CD4-positive, alpha-beta T cell treated with Interferon gamma for 1 hour (primary cell): ENCODE results near the gene TYRP1.

ENCODE experiments used
- DNase-seq: peaks from one replicate; pipeline ENCODE4 v3.0.0-alpha.2; 2020

The TYRP1 gene

DNA sequence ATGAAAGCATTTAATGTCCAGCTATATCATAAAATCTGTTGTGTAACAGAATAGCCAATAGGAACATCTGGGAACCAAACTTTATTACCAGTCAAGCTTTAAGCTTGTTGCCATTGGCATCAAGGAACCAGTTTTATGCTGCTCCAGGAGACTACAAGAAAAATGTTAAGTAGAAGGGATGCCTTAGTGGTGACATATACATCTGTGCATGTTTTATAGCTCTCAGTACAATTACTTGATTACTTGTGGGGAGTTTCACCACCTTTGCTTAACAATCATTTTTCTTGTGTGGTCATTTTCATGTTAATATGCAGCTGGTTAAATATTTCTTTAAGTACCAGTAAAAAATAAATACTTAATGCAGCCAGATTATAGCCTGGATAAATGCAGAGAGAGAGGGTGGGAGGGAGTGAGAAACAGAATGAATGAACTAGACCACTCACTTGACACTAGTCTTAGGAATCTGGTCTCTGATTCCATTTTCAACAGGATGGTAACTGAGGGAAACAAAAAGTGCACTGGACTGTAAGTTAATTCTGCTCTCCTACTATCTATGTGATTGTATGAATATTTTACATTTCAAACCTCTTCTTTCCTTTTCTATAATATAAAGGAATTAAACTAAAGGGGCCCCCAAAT is 45.9 kb downstream of the TYRP1 start:
- no peak for DNase-seq

DNA sequence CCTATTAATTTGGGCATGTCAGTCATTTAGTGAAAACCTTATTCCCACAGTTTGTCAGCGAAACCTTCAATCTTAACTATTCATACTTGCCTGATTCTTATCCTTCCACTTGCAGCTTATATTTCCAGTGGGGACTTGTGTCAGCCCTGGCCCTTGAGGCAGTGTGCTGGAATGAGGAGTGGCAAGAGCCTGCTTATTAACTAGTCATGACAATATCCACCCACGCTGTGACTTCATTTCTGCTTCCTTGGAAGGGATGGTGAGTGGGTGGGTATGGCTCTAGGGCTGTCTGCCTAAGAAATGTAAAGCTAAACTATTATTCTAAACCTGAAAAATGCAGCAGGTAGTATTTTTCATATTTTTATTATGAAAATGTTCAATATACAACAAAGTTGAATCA is 47.7 kb downstream of the TYRP1 start:
- no peak for DNase-seq

DNA sequence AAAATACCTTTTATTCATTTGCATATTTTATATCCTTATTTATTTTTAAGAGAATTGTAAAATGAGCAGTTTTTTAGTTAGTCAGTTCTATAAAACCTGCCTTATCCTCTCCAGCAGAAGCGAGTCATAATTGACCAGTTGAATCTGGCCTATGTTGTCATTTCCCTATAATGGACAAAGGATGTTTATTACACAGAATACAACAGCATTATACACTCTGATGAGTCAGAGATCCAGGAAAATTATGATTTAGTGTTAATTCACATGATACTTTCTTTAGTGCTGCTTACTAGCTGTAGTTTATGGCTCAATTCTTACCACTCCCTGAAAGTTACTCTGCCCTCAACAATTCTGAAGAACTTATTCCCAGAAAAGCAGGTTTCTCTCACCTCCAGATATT is 54.8 kb downstream of the TYRP1 start:
- no peak for DNase-seq

DNA sequence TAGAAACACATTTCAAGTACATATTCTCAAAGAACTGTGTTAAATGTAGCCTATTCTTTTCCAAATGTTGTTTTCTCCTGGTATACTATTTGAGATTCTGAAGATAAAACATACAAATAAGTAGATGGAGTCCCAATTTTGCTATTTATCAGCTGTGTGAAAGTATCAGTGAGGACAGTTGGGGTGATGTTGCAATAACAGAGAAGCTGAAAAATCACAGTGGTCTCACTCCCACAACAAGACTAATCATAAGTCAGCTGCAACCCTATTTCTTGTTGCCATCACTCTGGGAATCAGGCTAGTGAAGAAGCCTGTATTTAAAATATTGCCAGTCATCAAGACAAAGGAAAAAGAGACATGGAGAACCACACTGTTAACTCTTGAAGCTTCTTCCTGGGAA is 55.8 kb downstream of the TYRP1 start:
- DNase-seq, result no peak

DNA sequence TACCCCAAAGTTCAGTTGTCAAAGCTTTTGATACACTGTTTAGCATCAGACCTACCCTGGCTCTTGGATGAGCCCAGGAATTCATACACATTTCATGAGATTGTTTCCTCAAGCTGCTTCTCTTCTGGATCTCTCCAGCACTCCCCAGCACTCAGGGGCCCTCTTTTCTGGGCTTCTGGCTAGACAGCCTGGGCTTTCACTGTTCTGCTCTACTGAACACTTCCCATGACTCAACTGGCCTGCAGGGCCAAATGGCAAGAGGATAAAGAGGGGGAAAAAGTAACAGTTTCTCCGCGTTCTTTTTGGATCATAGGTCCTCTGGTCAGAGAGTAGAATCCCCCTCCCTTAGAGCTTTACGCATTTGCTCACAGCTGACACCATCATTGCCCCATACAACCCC is 60.7 kb downstream of the TYRP1 start:
- no peak for DNase-seq

DNA sequence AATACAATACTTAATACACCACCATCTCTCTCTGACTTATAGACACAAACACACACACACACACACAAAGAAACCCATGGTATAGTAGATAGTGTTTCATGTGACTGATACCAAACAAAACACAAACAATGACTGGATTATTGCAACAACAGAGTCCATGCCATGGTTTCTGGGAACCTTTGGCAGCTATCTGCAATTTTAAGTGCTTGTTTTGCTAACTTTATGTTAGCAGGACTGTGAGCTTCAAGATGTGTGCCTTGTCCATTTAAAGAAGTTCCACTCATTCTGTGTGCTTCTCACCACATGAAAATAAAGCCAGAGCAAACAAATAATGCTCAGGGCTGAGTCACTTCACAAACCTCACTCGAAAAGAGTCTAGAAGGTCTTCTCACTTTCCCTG is 66.6 kb downstream of the TYRP1 start:
- no peak for DNase-seq
